ENCODE results near the gene IPMK.

GRCh38 chr10:58269782-58270290, 2.1 kb upstream of the IPMK start:
- TF ChIP-seq CTCF (IDR thresholded peaks at IDR 0.05; ENCODE audit: insufficient read depth, low read length, poor library complexity, severe bottlenecking) (no peak), EZH2phosphoT487 (conservative IDR thresholded peaks at IDR 0.05; ENCODE audit: low read length) (no peak)
